K562 (cell line): Measurements from ENCODE around the gene ERN1. TPM values are rescaled to one million over a fixed set of nuclear protein-coding genes. Genes with fewer than 3 reads are reported as not detected.

Experiments
- CBX3 ChIP-seq, 2 experiments: IDR thresholded peaks; 1 replicate in 1 of 2; 2 replicates in 1 of 2; pipeline ENCODE4 v1.6.1; 2012; ENCODE audit warnings: inconsistent platforms in 2 of 2, low read length in 2 of 2, borderline replicate concordance in 1 of 2, control low read depth in 1 of 2
- GABPB1 ChIP-seq: sonication (generic); formaldehyde crosslinking; IDR thresholded peaks from 2 replicates; pipeline ENCODE4 v1.8.0; 2022; ENCODE audit warnings: mild to moderate bottlenecking, missing genetic modification reagents
- HCFC1 ChIP-seq: IDR thresholded peaks from 2 replicates; pipeline ENCODE4 v1.6.1; 2012; ENCODE audit warnings: low read depth, low read length, improper control_type of control experiment
- ID3 ChIP-seq, 2 experiments: fragments of 250-450 bp in 1 of 2; fragments of 450-650 bp in 1 of 2; sonication (Bioruptor Pico) in 1 of 2; IDR thresholded peaks; 2 replicates each; pipeline versions ENCODE4 v1.6.1 to v1.8.0; 2016 to 2021; ENCODE audit warnings: mild to moderate bottlenecking in 2 of 2, moderate library complexity in 2 of 2, missing compliant biosample characterization in 1 of 2, missing genetic modification characterization in 1 of 2
- NR0B1 ChIP-seq: fragments of 450-650 bp; IDR thresholded peaks from one replicate; pipeline ENCODE4 v1.6.1; 2018; ENCODE audit warnings: mild to moderate bottlenecking, moderate library complexity; ENCODE audit not compliant: partially characterized antibody
- PREB ChIP-seq: sonication (generic); formaldehyde crosslinking; IDR thresholded peaks from 2 replicates; pipeline ENCODE4 v1.8.1; 2023; ENCODE audit warnings: mild to moderate bottlenecking, missing genetic modification reagents
- SMAD1 ChIP-seq: fragments of 150-350 bp; IDR thresholded peaks from 2 replicates; pipeline ENCODE4 v1.6.1; 2014; ENCODE audit warnings: low read length, low read depth; ENCODE audit not compliant: partially characterized antibody
- TCFL5 ChIP-seq: fragments of 250-450 bp; sonication (Bioruptor Pico); conservative IDR thresholded peaks from 2 replicates; pipeline ENCODE4 v1.6.1; 2021; ENCODE audit warnings: mild to moderate bottlenecking, moderate library complexity, matching md5 sums
- ZNF217 ChIP-seq: sonication (generic); formaldehyde crosslinking; IDR thresholded peaks from 2 replicates; pipeline ENCODE4 v1.8.0; 2022; ENCODE audit warnings: mild to moderate bottlenecking, missing genetic modification reagents
- ZNF395 ChIP-seq: fragments of 200-800 bp; sonication (Bioruptor generic); IDR thresholded peaks from 2 replicates; pipeline ENCODE4 v1.6.1; 2017; ENCODE audit warnings: missing genetic modification characterization, missing compliant biosample characterization
- ZNF436 ChIP-seq: fragments of 250-450, 450-650 bp; sonication (Bioruptor Pico); formaldehyde crosslinking; IDR thresholded peaks from 2 replicates; pipeline ENCODE4 v1.7.0; 2020; ENCODE audit warnings: mild to moderate bottlenecking
- ZNF551 ChIP-seq: fragments of 250-450 bp; sonication (Bioruptor Pico); IDR thresholded peaks from 2 replicates; pipeline ENCODE4 v1.5.0; 2021; ENCODE audit warnings: mild to moderate bottlenecking, moderate library complexity
- ZNF830 ChIP-seq: fragments of 250-450 bp; sonication (Bioruptor Pico); IDR thresholded peaks from 2 replicates; pipeline ENCODE4 v1.5.0; 2021; ENCODE audit warnings: mild to moderate bottlenecking
- polyA plus RNA-seq, 8 experiments: library from polyadenylated mRNA; depleted of rRNA in 4 of 8; stranded (reverse) in 5 of 8; unstranded in 3 of 8; fragments of >200 nt; fragmentation: Nextera tagmentation in 2 of 8; fragmentation: Illumina TruSeq in 1 of 8; extraction: Ambion mirVana in 2 of 8; extraction: Trizol in 1 of 8; gene quantifications; 2 replicates each; pipeline versions ENCODE4 v1.2.1 to v1.2.3, GENCODE V29; 2011 to 2014; ENCODE audit warnings: inconsistent platforms in 1 of 8, missing spikeins in 1 of 8
- total RNA-seq, 7 experiments: library from RNA; depleted of rRNA in 6 of 7; stranded (reverse); fragments of >200 nt in 6 of 7; fragmentation: Illumina TruSeq in 2 of 7; extraction: Trizol in 2 of 7; gene quantifications; 2 replicates each; pipeline versions ENCODE4 v1.2.1 to v1.2.3, GENCODE V29; 2011 to 2021; ENCODE audit warnings: low replicate concordance in 1 of 7
- TF ChIP-seq, protein P1 (sequence below): fragments of 450-650 bp; IDR thresholded peaks from 2 replicates; pipeline ENCODE4 v1.7.1; 2018; ENCODE audit warnings: mild to moderate bottlenecking, low read depth; ENCODE audit not compliant: partially characterized antibody
- TF ChIP-seq, protein P2 (sequence below): fragments of 450-650 bp; formaldehyde crosslinking; IDR thresholded peaks from 2 replicates; pipeline ENCODE4 v1.4.0; 2020; ENCODE audit warnings: mild to moderate bottlenecking, moderate library complexity

ERN1 gene
- total and polyA plus RNA-seq, 9 of the 15 experiments (the other 6 are each of a cell fraction or from before 2014, with no cell fraction given): 2.1 to 22.5 (median 7.3) TPM

DNA sequence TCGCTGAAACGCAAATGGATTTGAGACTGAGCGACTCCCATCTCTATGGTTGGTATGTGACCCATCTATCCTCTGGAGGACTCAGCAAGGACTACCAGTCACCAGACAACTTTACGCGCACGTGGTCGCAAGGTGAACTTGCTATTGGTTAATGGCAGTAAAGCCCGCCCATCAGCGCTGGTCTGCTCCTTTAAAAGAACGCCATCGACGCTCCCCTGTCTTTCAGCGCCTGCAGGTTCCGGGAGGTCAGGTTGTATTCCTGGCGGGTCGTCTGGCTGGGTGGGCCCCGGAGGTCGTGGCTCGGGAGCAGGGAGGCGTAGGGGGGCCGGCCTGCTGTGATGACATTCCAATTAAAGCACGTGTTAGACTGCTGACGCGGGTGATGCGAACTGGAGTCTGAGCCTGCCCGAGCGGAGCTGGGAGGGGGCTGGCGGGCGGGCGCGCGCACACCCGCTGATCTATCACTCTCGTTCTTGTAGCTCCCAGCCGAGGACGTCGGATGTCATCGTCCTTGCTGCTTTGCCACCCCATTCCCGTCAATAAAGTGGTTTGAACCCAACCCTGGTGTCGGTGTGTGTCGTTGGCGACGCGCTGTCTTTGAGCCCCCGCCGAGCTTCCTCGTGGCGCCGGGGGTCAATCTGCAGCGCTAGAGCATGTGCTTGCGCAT is 15.9 kb upstream of the ERN1 start (continued):
- TF ChIP-seq CBX3 (IDR thresholded peaks at IDR 0.05; ENCODE audit: borderline replicate concordance in 1 of 2, low read length in 2 of 2) (peak in 1 of 2 experiments; percentile 62; a peak in 1 of 3 replicates), ZNF436 (CRISPR knock-in tag) (no peak), ZNF551 (CRISPR knock-in tag) (no peak), SMAD1 (peak; percentile 96), ID3 (CRISPR knock-in tag; IDR thresholded peaks at IDR 0.05) (no peak), ID3 (tag; IDR thresholded peaks at IDR 0.05) (no peak), ZNF830 (CRISPR knock-in tag) (0 out of 2 replicates have a peak, but pooled peaks have one; percentile 65), GABPB1 (CRISPR knock-in tag) (peak; percentile 73), ZNF395 (CRISPR knock-in tag) (peak; percentile 38; the same call in 1 of the 2 replicates), PREB (CRISPR knock-in tag) (0 out of 2 replicates have a peak, but pooled peaks have one; percentile 69), ZNF217 (no peak), NR0B1 (no peak), HCFC1 (peak; percentile 65), TCFL5 (CRISPR knock-in tag) (no peak)
- TF ChIP-seq, protein P1, sequence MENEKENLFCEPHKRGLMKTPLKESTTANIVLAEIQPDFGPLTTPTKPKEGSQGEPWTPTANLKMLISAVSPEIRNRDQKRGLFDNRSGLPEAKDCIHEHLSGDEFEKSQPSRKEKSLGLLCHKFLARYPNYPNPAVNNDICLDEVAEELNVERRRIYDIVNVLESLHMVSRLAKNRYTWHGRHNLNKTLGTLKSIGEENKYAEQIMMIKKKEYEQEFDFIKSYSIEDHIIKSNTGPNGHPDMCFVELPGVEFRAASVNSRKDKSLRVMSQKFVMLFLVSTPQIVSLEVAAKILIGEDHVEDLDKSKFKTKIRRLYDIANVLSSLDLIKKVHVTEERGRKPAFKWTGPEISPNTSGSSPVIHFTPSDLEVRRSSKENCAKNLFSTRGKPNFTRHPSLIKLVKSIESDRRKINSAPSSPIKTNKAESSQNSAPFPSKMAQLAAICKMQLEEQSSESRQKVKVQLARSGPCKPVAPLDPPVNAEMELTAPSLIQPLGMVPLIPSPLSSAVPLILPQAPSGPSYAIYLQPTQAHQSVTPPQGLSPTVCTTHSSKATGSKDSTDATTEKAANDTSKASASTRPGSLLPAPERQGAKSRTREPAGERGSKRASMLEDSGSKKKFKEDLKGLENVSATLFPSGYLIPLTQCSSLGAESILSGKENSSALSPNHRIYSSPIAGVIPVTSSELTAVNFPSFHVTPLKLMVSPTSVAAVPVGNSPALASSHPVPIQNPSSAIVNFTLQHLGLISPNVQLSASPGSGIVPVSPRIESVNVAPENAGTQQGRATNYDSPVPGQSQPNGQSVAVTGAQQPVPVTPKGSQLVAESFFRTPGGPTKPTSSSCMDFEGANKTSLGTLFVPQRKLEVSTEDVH: peak; percentile 62
- TF ChIP-seq, protein P2, sequence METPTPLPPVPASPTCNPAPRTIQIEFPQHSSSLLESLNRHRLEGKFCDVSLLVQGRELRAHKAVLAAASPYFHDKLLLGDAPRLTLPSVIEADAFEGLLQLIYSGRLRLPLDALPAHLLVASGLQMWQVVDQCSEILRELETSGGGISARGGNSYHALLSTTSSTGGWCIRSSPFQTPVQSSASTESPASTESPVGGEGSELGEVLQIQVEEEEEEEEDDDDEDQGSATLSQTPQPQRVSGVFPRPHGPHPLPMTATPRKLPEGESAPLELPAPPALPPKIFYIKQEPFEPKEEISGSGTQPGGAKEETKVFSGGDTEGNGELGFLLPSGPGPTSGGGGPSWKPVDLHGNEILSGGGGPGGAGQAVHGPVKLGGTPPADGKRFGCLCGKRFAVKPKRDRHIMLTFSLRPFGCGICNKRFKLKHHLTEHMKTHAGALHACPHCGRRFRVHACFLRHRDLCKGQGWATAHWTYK: peak; percentile 47; the same call in 1 of the 2 replicates
